Lower leg skin (tissue), 3 donors: Measurements from ENCODE around the gene DNAJB7.
"Not testable (repeated sequence)": the region's sequence is repeated elsewhere in the genome, so short reads cannot be mapped to it uniquely, and the experiment has no call there.

Experiments used
- CTCF ChIP-seq, 3 donors: fragments of 450-650 bp; IDR thresholded peaks; one replicate each; pipeline ENCODE4 v1.5.1; 2016; ENCODE audit warnings: antibody characterized with exemption in 3 of 3, mild to moderate bottlenecking in 3 of 3, moderate library complexity in 2 of 3
- POLR2A ChIP-seq, 2 donors: fragments of 450-650 bp; IDR thresholded peaks; one replicate each; pipeline ENCODE4 v1.6.1; 2016 to 2017; ENCODE audit warnings: antibody characterized with exemption in 2 of 2, mild to moderate bottlenecking in 1 of 2, moderate library complexity in 1 of 2

- TF ChIP-seq CTCF, POLR2A (IDR thresholded peaks at IDR 0.05): not testable (repeated sequence)
Measured at GRCh38 chr22:40826292-40826691, 35.6 kb downstream of the DNAJB7 start.
